Colonic mucosa (tissue), 4 donors: ENCODE data around the gene RABGGTA. TPM values are rescaled to one million over a fixed set of nuclear protein-coding genes. Genes with fewer than 3 reads are reported as not detected.

Experiments used
- DNase-seq: peaks from one replicate; pipeline ENCODE4 v3.0.0-alpha.2; 2020
- H3K27ac ChIP-seq: fragments of 200-600 bp; one replicate; pipeline ENCODE4 v1.8.0; 2021
- H3K27me3 ChIP-seq: fragments of 200-600 bp; one replicate; pipeline ENCODE4 v1.8.0; 2021
- H3K36me3 ChIP-seq: fragments of 200-600 bp; one replicate; pipeline ENCODE4 v1.8.0; 2021
- H3K4me1 ChIP-seq: fragments of 200-600 bp; one replicate; pipeline ENCODE4 v1.8.0; 2021; ENCODE audit warnings: mild to moderate bottlenecking
- H3K4me3 ChIP-seq: fragments of 200-600 bp; one replicate; pipeline ENCODE4 v1.8.0; 2021
- H3K9ac ChIP-seq, 2 donors: one replicate each; pipeline ENCODE4 v1.7.0; 2013; ENCODE audit warnings: control low read depth in 2 of 2, low read depth in 2 of 2, low read length in 2 of 2
- H3K9me3 ChIP-seq: fragments of 200-600 bp; one replicate; pipeline ENCODE4 v1.8.0; 2021
- CTCF ChIP-seq: fragments of 200-600 bp; IDR thresholded peaks from one replicate; pipeline ENCODE4 v1.8.0; 2022; ENCODE audit warnings: antibody characterized with exemption, mild to moderate bottlenecking
- intact Hi-C: fragments of 100-400 bp; cut with DNase I; formaldehyde crosslinking; loops from one replicate; pipeline ENCODE4 v1.14.1; 2022
- total RNA-seq, 2 donors: library from RNA; stranded (reverse); fragmentation: NEBNext Ultra II Directional in 1 of 2; extraction: Animal tissue kit (Norgen Biotek cat#: 25700) in 1 of 2; gene quantifications; one replicate each; pipeline ENCODE4 v1.2.1, GENCODE V29; 2021
- donor health status: healthy.
- donor health status: DM: no; HTN: no; CAD: no.
- donor health status: DM: no; HTN: no; CAD: no.

RABGGTA gene
- total RNA-seq, 2 donors from 2014 or later, result 37.3 to 38.3 TPM

- Histone ChIP-seq H3K9ac (no peak overlapping the region), H3K4me1 (no peaks in the 10 kb centered on the region), H3K27ac (no peak overlapping the region), H3K9me3 (no peaks in the 10 kb centered on the region), H3K27me3 (no peaks in the 10 kb centered on the region), H3K36me3 (no peaks in the 10 kb centered on the region), H3K4me3 (no peak overlapping the region)
- intact Hi-C loops, result no loop called here
- TF ChIP-seq CTCF, result no peak
- no peak for DNase-seq
Observed at GRCh38 chr14:24274101-24274543, 2.7 kb upstream of the RABGGTA start.

- intact Hi-C loops, result no loop called here
- H3K27me3 ChIP-seq, result no peaks in the 10 kb centered on the region
- TF ChIP-seq CTCF, result no peak
- no peak for DNase-seq
- no peaks in the 10 kb centered on the region for H3K36me3 ChIP-seq
- no peak overlapping the region for H3K9ac ChIP-seq
- no peaks in the 10 kb centered on the region for H3K4me1 ChIP-seq
- H3K27ac ChIP-seq, result no peak overlapping the region
- H3K4me3 ChIP-seq, result no peak overlapping the region
- H3K9me3 ChIP-seq, result no peaks in the 10 kb centered on the region
Observed at GRCh38 chr14:24273422-24273998, 2.1 kb upstream of the RABGGTA start.

DNA sequence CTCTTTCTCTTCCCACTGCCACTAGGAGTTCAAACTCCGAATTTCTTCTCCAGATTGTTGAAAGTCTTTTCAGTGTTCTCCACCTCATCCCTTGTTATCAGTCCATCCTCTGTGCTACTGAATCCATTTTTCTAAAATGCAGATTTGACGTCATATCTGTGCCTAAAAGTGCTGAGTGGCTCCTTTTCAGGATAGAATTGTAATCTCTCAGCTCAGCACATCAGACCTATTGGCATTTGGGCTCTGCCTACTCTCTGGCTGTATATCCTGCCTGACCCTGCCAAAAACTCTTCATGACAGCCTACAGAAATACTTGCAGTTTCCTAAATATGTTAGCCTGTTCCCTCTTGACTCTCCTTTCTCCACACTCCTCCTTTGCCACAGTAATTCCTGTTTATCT, 1.1 kb upstream of the RABGGTA start:
- H3K4me3 ChIP-seq, result no peak overlapping the region
- no peaks in the 10 kb centered on the region for H3K9me3 ChIP-seq
- H3K9ac ChIP-seq, result no peak overlapping the region
- TF ChIP-seq CTCF, result no peak
- no peak for DNase-seq
- no peaks in the 10 kb centered on the region for H3K27me3 ChIP-seq
- intact Hi-C loops, result no loop called here
- H3K36me3 ChIP-seq, result no peaks in the 10 kb centered on the region
- no peaks in the 10 kb centered on the region for H3K4me1 ChIP-seq
- no peak overlapping the region for H3K27ac ChIP-seq

DNA sequence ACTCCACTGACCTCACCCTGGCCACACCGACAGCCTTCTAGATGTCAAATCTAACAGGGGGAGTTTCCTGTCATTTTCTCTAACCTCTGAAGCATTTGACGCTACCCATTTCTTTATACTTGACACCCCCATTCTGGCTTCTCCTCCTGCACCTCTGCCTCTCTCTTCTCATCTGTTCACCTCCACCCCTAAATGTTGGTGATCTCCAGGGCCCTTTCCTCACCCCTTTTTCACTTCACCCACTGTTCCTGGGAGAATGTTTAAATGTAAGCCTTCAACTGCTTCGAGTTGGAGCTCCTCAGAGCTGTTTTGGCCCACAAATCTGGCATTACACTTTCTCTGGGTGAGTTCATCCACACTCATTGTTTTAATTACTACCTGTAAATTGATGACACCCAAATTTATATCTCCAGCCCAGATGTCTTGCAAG, 452 bp upstream of the RABGGTA start:
- intact Hi-C loops, result loop anchor here (2.0 kb wide), 1 partner anchor 29 kb away; the partner anchor contains the start of gene TINF2
- peak overlapping the region; percentile 94 to 98 for H3K9ac ChIP-seq
- no peak for TF ChIP-seq CTCF
- no peaks in the 10 kb centered on the region for H3K27me3 ChIP-seq
- no peaks in the 10 kb centered on the region for H3K9me3 ChIP-seq
- peak overlapping the region; percentile 95 for H3K27ac ChIP-seq
- no peak for DNase-seq
- no peaks in the 10 kb centered on the region for H3K4me1 ChIP-seq
- H3K4me3 ChIP-seq, result peak overlapping the region; percentile 75
- H3K36me3 ChIP-seq, result peaks cover 2% of the 10 kb centered on the region

- Histone ChIP-seq H3K27me3 (no peaks in the 10 kb centered on the region), H3K36me3 (peaks cover 7% of the 10 kb centered on the region), H3K4me1 (no peaks in the 10 kb centered on the region), H3K4me3 (peak overlapping the region; percentile 75), H3K9ac (peak overlapping the region; percentile 94 to 98), H3K27ac (peak overlapping the region; percentile 95), H3K9me3 (no peaks in the 10 kb centered on the region)
- no peak for DNase-seq
- intact Hi-C loops, result loop anchor here (2.0 kb wide), 1 partner anchor 28 kb away; the partner anchor contains the start of gene TINF2
- TF ChIP-seq CTCF, result no peak
Observed at GRCh38 chr14:24270537-24271133, 762 bp downstream of the RABGGTA start.
